ENCODE results near the gene MMAB.

The MMAB gene

GRCh38 chr12:109597795-109598427 is 24.6 kb upstream of the MMAB start:
- ChIA-PET POLR2A (no interaction called here), CTCF (interaction anchor here (0.6 to 3.9 kb wide), 13 partner anchors 9 to 208 kb away, joined by 3 to 22 read pairs (median 4); partner anchors contain the start of genes MMAB and MVK)
- DNase-seq (ENCODE audit: extremely low spot score): peak; percentile 94
- 0 out of 2 replicates have a peak, but pooled peaks have one; percentile 81 for TF ChIP-seq HDGF (IDR thresholded peaks at IDR 0.05; ENCODE audit: borderline replicate concordance)
- no peak for TF ChIP-seq FOXK2 (IDR thresholded peaks at IDR 0.05)
- TF ChIP-seq NFRKB (IDR thresholded peaks at IDR 0.05): no peak
- no peak for TF ChIP-seq ELF4 (IDR thresholded peaks at IDR 0.05)
- no peak for TF ChIP-seq L3MBTL2 (conservative IDR thresholded peaks at IDR 0.05)

- no peak for DNase-seq (ENCODE audit: extremely low spot score)
- ChIA-PET POLR2A (no interaction called here), CTCF (interaction anchor here (0.7 to 3.9 kb wide), 11 partner anchors 9 to 208 kb away, joined by 3 to 22 read pairs (median 5); partner anchors contain the start of genes MMAB and MVK)
- TF ChIP-seq BHLHE40 (IDR thresholded peaks at IDR 0.05; ENCODE audit: borderline replicate concordance): no peak
- no peak for TF ChIP-seq LEF1 (IDR thresholded peaks at IDR 0.05; ENCODE audit: borderline replicate concordance)
- no peak for TF ChIP-seq FOXA1 (IDR thresholded peaks at IDR 0.05)
- no peak for TF ChIP-seq NFRKB (IDR thresholded peaks at IDR 0.05)
- TF ChIP-seq FOXM1 (IDR thresholded peaks at IDR 0.05; ENCODE audit: borderline replicate concordance): no peak
- TF ChIP-seq TARDBP (IDR thresholded peaks at IDR 0.05): no peak
- no peak for TF ChIP-seq SP1 (IDR thresholded peaks at IDR 0.05)
- TF ChIP-seq FOXK2 (IDR thresholded peaks at IDR 0.05): no peak
- no peak for TF ChIP-seq SUZ12 (IDR thresholded peaks at IDR 0.05)
- TF ChIP-seq ARNT (IDR thresholded peaks at IDR 0.05): no peak
- TF ChIP-seq ZNF384 (IDR thresholded peaks at IDR 0.05): no peak
- TF ChIP-seq L3MBTL2 (conservative IDR thresholded peaks at IDR 0.05): no peak
- TF ChIP-seq HDGF (IDR thresholded peaks at IDR 0.05; ENCODE audit: borderline replicate concordance): no peak
- no peak for TF ChIP-seq PKNOX1 (IDR thresholded peaks at IDR 0.05)
- TF ChIP-seq ELF4 (IDR thresholded peaks at IDR 0.05): no peak
- TF ChIP-seq CTBP1 (IDR thresholded peaks at IDR 0.05; ENCODE audit: borderline replicate concordance): no peak
These were observed 24.1 kb upstream of the MMAB start for GRCh38 chr12:109597414-109597794.

- ChIA-PET CTCF (interaction anchor here (0.6 to 3.9 kb wide), 7 partner anchors 10 to 179 kb away, joined by 3 to 22 read pairs (median 3); no protein-coding TSS in a partner anchor), POLR2A (no interaction called here)
- DNase-seq (ENCODE audit: extremely low spot score): no peak
These were observed 23.3 kb upstream of the MMAB start for GRCh38 chr12:109596418-109597244.

GRCh38 chr12:109595321-109595902 is 22.1 kb upstream of the MMAB start:
- no peak for DNase-seq (ENCODE audit: extremely low spot score)
- ChIA-PET POLR2A (no interaction called here), CTCF (interaction anchor here (0.6 to 1.4 kb wide), 3 partner anchors 23 to 180 kb away, joined by 3 to 5 read pairs (median 3); no protein-coding TSS in a partner anchor)
- TF ChIP-seq BHLHE40 (IDR thresholded peaks at IDR 0.05; ENCODE audit: borderline replicate concordance) (no peak), TARDBP (IDR thresholded peaks at IDR 0.05) (no peak), ARNT (IDR thresholded peaks at IDR 0.05) (no peak), CTBP1 (IDR thresholded peaks at IDR 0.05; ENCODE audit: borderline replicate concordance) (no peak), HDGF (IDR thresholded peaks at IDR 0.05; ENCODE audit: borderline replicate concordance) (no peak), ZNF384 (IDR thresholded peaks at IDR 0.05) (no peak), NFRKB (IDR thresholded peaks at IDR 0.05) (no peak), FOXM1 (IDR thresholded peaks at IDR 0.05; ENCODE audit: borderline replicate concordance) (no peak), FOXA1 (IDR thresholded peaks at IDR 0.05) (no peak)

More at GRCh38 chr12:109596418-109597244, 23.3 kb upstream of the MMAB start:
- TF ChIP-seq ARNT (IDR thresholded peaks at IDR 0.05) (no peak), FOXK2 (IDR thresholded peaks at IDR 0.05) (no peak), FOXM1 (IDR thresholded peaks at IDR 0.05; ENCODE audit: borderline replicate concordance) (no peak), HDGF (IDR thresholded peaks at IDR 0.05; ENCODE audit: borderline replicate concordance) (no peak), L3MBTL2 (conservative IDR thresholded peaks at IDR 0.05) (no peak), FOXA1 (IDR thresholded peaks at IDR 0.05) (no peak), LEF1 (IDR thresholded peaks at IDR 0.05; ENCODE audit: borderline replicate concordance) (no peak), TARDBP (IDR thresholded peaks at IDR 0.05) (no peak), ELF4 (IDR thresholded peaks at IDR 0.05) (no peak), SP1 (IDR thresholded peaks at IDR 0.05) (no peak), PKNOX1 (IDR thresholded peaks at IDR 0.05) (no peak), SUZ12 (IDR thresholded peaks at IDR 0.05) (no peak), NFRKB (IDR thresholded peaks at IDR 0.05) (no peak), BHLHE40 (IDR thresholded peaks at IDR 0.05; ENCODE audit: borderline replicate concordance) (no peak), CTBP1 (IDR thresholded peaks at IDR 0.05; ENCODE audit: borderline replicate concordance) (no peak), ZNF384 (IDR thresholded peaks at IDR 0.05) (no peak)

- POLR2A ChIA-PET: no interaction called here
- TF ChIP-seq SP1 (IDR thresholded peaks at IDR 0.05) (no peak), PKNOX1 (IDR thresholded peaks at IDR 0.05) (no peak), L3MBTL2 (conservative IDR thresholded peaks at IDR 0.05) (no peak), FOXA1 (IDR thresholded peaks at IDR 0.05) (no peak), FOXM1 (IDR thresholded peaks at IDR 0.05; ENCODE audit: borderline replicate concordance) (no peak), FOXK2 (IDR thresholded peaks at IDR 0.05) (no peak), ARNT (IDR thresholded peaks at IDR 0.05) (no peak), LEF1 (IDR thresholded peaks at IDR 0.05; ENCODE audit: borderline replicate concordance) (no peak), SUZ12 (IDR thresholded peaks at IDR 0.05) (no peak), HDGF (IDR thresholded peaks at IDR 0.05; ENCODE audit: borderline replicate concordance) (no peak), NFRKB (IDR thresholded peaks at IDR 0.05) (no peak)
- CTCF ChIA-PET: interaction anchor here (1.2 to 1.4 kb wide), 2 partner anchors 145 to 180 kb away, joined by 3 to 5 read pairs; no protein-coding TSS in a partner anchor
- no peak for DNase-seq (ENCODE audit: extremely low spot score)
These were observed 21.4 kb upstream of the MMAB start for GRCh38 chr12:109594556-109595317.
